Measurements from ENCODE around the gene CCNI2. TPM values are rescaled to one million over a fixed set of nuclear protein-coding genes. Genes with fewer than 3 reads are reported as not detected.

Gene CCNI2
- total and polyA plus RNA-seq, 2 experiments from 2014 or later = 0.73 TPM; not detected in 1

- DNase-seq = no peak
- WGBS, 2 experiments (ENCODE audit: low coverage in 1 of 2, low lambda C conversion rate in 2 of 2, missing lambda C conversion rate in 2 of 2) = 97 to 98% methylated on average over 5 of the region's 5 CpGs
- H3K27ac ChIP-seq = no peak overlapping the region
Observed at GRCh38 chr5:132718544-132719312, 28.5 kb upstream of the CCNI2 start.

GRCh38 chr5:132725745-132726144 lies 21.5 kb upstream of the CCNI2 start:
- Histone ChIP-seq H4K20me1 (ENCODE audit: insufficient read depth) (no peaks in the 10 kb centered on the region), H3K9ac (no peak overlapping the region)
- DNase-seq = no peak

More at GRCh38 chr5:132718544-132719312, 28.5 kb upstream of the CCNI2 start:
- no peak overlapping the region for H3K9ac ChIP-seq
- TF ChIP-seq EZH2 (IDR thresholded peaks at IDR 0.05; ENCODE audit: insufficient read depth, poor library complexity, severe bottlenecking) = no peak
- no peak for TF ChIP-seq EZH2phosphoT487 (IDR thresholded peaks at IDR 0.05; ENCODE audit: insufficient read depth, low read depth)
- no peaks in the 10 kb centered on the region for H3K79me2 ChIP-seq (ENCODE audit: insufficient read depth)
- no peaks in the 10 kb centered on the region for H4K20me1 ChIP-seq (ENCODE audit: insufficient read depth)
- H3K36me3 ChIP-seq (ENCODE audit: low read depth) = no peaks in the 10 kb centered on the region
- H2AFZ ChIP-seq = no peak overlapping the region
- in situ Hi-C loops (cut with MboI) = loop anchor here (25.0 kb wide), 1 partner anchor 331 kb away; no protein-coding TSS in a partner anchor
- H3K9me3 ChIP-seq (ENCODE audit: low read depth) = no peaks in the 10 kb centered on the region
- H3K4me1 ChIP-seq (ENCODE audit: insufficient read depth) = 0 out of 2 replicates have a peak, but pooled peaks cover 8% of the 10 kb centered on the region
- no peak overlapping the region for H3K4me3 ChIP-seq
- no peak overlapping the region for H3K4me2 ChIP-seq (ENCODE audit: unreplicated experiment)
- H3K27me3 ChIP-seq (replicated peaks; ENCODE audit: insufficient read depth) = no peaks in the 10 kb centered on the region
- H3K9me2 ChIP-seq (ENCODE audit: insufficient read depth) = no peaks in the 10 kb centered on the region
- peaks cover 9% of the 10 kb centered on the region; the same call in 1 of the 2 replicates for H3F3A ChIP-seq (ENCODE audit: insufficient read depth)

GRCh38 chr5:132729896-132730295 lies 17.3 kb upstream of the CCNI2 start:
- TF ChIP-seq EZH2phosphoT487 (IDR thresholded peaks at IDR 0.05; ENCODE audit: insufficient read depth, low read depth) (no peak), EZH2 (IDR thresholded peaks at IDR 0.05; ENCODE audit: insufficient read depth, poor library complexity, severe bottlenecking) (no peak)
- Histone ChIP-seq H3K27ac (no peak overlapping the region), H3K4me2 (ENCODE audit: unreplicated experiment) (no peak overlapping the region), H3K4me1 (ENCODE audit: insufficient read depth) (no peaks in the 10 kb centered on the region), H3K36me3 (ENCODE audit: low read depth) (0 out of 2 replicates have a peak, but pooled peaks cover 9% of the 10 kb centered on the region), H3K9ac (no peak overlapping the region), H3K9me3 (ENCODE audit: low read depth) (no peaks in the 10 kb centered on the region), H4K20me1 (ENCODE audit: insufficient read depth) (no peaks in the 10 kb centered on the region), H3K79me2 (ENCODE audit: insufficient read depth) (0 out of 2 replicates have a peak, but pooled peaks cover 14% of the 10 kb centered on the region), H3K4me3 (no peak overlapping the region), H3F3A (ENCODE audit: insufficient read depth) (no peaks in the 10 kb centered on the region), H3K9me2 (ENCODE audit: insufficient read depth) (no peaks in the 10 kb centered on the region), H2AFZ (no peak overlapping the region), H3K27me3 (replicated peaks; ENCODE audit: insufficient read depth) (no peaks in the 10 kb centered on the region)
- DNase-seq = no peak
- WGBS, 2 experiments (ENCODE audit: low coverage in 1 of 2, low lambda C conversion rate in 2 of 2, missing lambda C conversion rate in 2 of 2) = 94 to 95% methylated on average over 10 of the region's 10 CpGs
- in situ Hi-C loops (cut with MboI) = no loop called here

More at GRCh38 chr5:132725745-132726144, 21.5 kb upstream of the CCNI2 start:
- Histone ChIP-seq H3K27ac (no peak overlapping the region), H3K4me1 (ENCODE audit: insufficient read depth) (no peaks in the 10 kb centered on the region), H3K27me3 (replicated peaks; ENCODE audit: insufficient read depth) (no peaks in the 10 kb centered on the region), H3K9me2 (ENCODE audit: insufficient read depth) (no peaks in the 10 kb centered on the region), H3K79me2 (ENCODE audit: insufficient read depth) (no peaks in the 10 kb centered on the region), H3K4me3 (no peak overlapping the region), H3K4me2 (ENCODE audit: unreplicated experiment) (no peak overlapping the region), H3F3A (ENCODE audit: insufficient read depth) (no peaks in the 10 kb centered on the region), H2AFZ (no peak overlapping the region), H3K36me3 (ENCODE audit: low read depth) (0 out of 2 replicates have a peak, but pooled peaks cover 9% of the 10 kb centered on the region), H3K9me3 (ENCODE audit: low read depth) (no peaks in the 10 kb centered on the region)
- in situ Hi-C loops (cut with MboI) = no loop called here
- TF ChIP-seq EZH2phosphoT487 (IDR thresholded peaks at IDR 0.05; ENCODE audit: insufficient read depth, low read depth) (no peak), EZH2 (IDR thresholded peaks at IDR 0.05; ENCODE audit: insufficient read depth, poor library complexity, severe bottlenecking) (no peak)
- WGBS, 2 experiments (ENCODE audit: low coverage in 1 of 2, low lambda C conversion rate in 2 of 2, missing lambda C conversion rate in 2 of 2) = 93 to 100% methylated on average over 2 of the region's 2 CpGs

GRCh38 chr5:132733499-132734148 lies 13.6 kb upstream of the CCNI2 start:
- no peaks in the 10 kb centered on the region for H3K9me3 ChIP-seq (ENCODE audit: low read depth)
- DNase-seq = no peak
- in situ Hi-C loops (cut with MboI) = no loop called here
- no peaks in the 10 kb centered on the region for H3F3A ChIP-seq (ENCODE audit: insufficient read depth)
- peaks cover 35% of the 10 kb centered on the region for H3K79me2 ChIP-seq (ENCODE audit: insufficient read depth)
- H3K4me1 ChIP-seq (ENCODE audit: insufficient read depth) = peaks cover 7% of the 10 kb centered on the region
- 73% methylated on average over 2 of the region's 2 CpGs for WGBS, 2 experiments (ENCODE audit: low coverage in 1 of 2, low lambda C conversion rate in 2 of 2, missing lambda C conversion rate in 2 of 2)
- H3K27me3 ChIP-seq (replicated peaks; ENCODE audit: insufficient read depth) = no peaks in the 10 kb centered on the region
- no peaks in the 10 kb centered on the region for H3K9me2 ChIP-seq (ENCODE audit: insufficient read depth)
- TF ChIP-seq EZH2phosphoT487 (IDR thresholded peaks at IDR 0.05; ENCODE audit: insufficient read depth, low read depth) = no peak
- no peak for TF ChIP-seq EZH2 (IDR thresholded peaks at IDR 0.05; ENCODE audit: insufficient read depth, poor library complexity, severe bottlenecking)
- H3K27ac ChIP-seq = no peak overlapping the region
- H3K4me2 ChIP-seq (ENCODE audit: unreplicated experiment) = no peak overlapping the region
- no peak overlapping the region for H3K9ac ChIP-seq
- no peaks in the 10 kb centered on the region for H4K20me1 ChIP-seq (ENCODE audit: insufficient read depth)
- no peak overlapping the region for H3K4me3 ChIP-seq
- no peak overlapping the region for H2AFZ ChIP-seq
- no peaks in the 10 kb centered on the region for H3K36me3 ChIP-seq (ENCODE audit: low read depth)
